SW480 (cell line): ENCODE data around the gene NPC2.
A peak's percentile ranks its signal among the peaks of the same experiment; 100 is the strongest.
"Not testable (repeated sequence)": the region's sequence is repeated elsewhere in the genome, so short reads cannot be mapped to it uniquely, and the experiment has no call there.

Experiments
- DNase-seq: peaks from one replicate; pipeline ENCODE4 v3.0.0-alpha.2; 2016; ENCODE audit warnings: low spot score

The NPC2 gene

DNA sequence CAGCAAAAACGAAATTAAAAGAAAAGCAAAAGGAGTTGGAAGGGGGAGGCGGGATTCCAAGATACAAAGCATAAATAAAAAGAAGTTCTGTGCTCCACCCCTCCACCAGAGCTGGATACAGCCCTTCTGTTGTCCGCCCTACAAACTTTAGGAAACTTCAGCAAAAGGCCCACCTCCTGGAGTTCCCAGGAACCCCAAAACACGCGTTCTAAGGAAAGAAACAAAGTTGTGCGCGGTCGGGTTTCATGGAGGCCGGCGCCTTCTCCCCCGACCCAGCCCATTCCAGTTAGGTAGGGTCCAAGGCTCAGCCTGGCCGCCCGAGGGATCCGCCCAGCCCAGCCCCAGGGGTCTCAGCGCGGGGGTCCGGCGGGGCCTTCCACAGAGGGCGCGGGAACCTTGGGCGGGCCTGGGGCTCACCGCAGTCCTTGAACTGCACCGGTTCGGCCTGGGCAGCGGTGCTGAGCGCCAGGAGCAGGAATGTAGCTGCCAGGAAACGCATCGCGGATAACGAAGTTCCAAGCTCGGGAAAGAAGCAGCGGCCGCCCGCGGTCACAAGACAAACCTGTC, at the start of gene NPC2:
Gene NPC2 (minus strand): TSS at position 530 of the 567 bp plus-strand sequence. CDS start 31 bp downstream, at position 499.
- no peak for DNase-seq

DNA sequence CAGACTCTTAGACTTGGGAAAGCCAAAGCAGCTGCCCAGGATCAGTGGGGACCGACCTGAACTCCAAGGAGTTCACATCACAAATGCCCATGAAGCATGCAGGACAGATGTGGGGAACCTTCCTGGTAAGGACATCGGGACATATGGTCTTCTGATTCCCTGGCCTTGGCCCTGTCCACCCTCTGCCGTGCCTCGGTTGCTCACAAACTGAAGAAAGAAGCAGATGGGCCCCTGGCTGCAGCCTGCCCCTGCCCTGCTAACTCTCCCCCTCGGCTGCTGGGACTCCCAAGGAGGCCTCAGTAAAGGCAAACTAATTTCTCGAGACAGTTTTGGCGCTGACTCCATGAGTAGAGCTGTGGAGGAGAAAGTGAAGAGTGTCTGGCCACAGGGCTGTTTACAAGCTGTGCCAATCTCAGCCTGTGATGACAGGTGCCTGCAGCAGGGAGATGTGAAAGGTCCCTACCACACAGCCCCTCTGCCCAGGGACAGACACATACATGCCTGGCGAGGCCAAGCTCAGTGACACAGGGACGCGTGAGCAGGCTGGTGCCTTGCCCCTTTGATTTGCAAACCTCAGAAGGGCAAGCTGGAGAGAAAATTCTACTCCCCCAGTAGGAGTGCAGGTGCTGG, 49.1 kb upstream of the NPC2 start:
- no peak for DNase-seq

DNA sequence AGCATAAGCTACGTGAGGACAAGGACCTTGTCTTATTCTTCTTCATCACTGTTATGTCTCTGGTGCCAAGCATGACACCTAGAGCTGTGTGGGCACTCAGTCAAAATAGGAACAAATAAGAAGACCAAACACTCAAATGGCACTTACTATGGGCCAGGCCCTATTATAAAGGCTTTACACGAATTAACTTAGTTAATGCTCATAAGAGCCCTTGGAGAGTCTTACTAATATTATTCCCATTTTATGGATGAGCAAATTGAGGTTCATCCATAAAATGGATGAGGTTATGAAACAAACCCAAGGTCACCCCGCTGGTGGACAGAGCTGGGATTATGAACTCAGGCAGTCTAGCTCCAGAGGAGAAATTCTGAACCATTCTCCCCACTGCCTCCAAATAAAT, 48.1 kb upstream of the NPC2 start:
- DNase-seq, result no peak

DNA sequence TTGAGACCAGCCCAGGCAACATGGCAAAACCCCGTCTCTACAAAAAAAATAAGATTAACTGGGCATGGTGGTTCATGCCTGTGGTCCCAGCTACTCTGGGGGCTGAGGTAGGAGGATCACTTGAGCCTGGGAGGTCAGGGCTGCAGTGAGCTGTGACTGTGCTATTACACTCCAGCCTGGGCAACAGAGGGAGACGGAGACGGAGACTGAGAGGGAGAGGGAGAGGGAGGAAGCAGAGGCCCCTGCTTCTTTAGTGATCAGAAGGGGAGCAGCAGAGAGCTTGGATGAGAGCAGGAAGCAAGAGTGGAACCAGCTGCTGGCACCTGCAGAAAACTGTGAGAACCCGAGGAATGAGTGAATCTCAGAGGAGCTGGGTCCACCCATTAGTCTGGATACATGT, 46.4 kb upstream of the NPC2 start:
- DNase-seq, result no peak

DNA sequence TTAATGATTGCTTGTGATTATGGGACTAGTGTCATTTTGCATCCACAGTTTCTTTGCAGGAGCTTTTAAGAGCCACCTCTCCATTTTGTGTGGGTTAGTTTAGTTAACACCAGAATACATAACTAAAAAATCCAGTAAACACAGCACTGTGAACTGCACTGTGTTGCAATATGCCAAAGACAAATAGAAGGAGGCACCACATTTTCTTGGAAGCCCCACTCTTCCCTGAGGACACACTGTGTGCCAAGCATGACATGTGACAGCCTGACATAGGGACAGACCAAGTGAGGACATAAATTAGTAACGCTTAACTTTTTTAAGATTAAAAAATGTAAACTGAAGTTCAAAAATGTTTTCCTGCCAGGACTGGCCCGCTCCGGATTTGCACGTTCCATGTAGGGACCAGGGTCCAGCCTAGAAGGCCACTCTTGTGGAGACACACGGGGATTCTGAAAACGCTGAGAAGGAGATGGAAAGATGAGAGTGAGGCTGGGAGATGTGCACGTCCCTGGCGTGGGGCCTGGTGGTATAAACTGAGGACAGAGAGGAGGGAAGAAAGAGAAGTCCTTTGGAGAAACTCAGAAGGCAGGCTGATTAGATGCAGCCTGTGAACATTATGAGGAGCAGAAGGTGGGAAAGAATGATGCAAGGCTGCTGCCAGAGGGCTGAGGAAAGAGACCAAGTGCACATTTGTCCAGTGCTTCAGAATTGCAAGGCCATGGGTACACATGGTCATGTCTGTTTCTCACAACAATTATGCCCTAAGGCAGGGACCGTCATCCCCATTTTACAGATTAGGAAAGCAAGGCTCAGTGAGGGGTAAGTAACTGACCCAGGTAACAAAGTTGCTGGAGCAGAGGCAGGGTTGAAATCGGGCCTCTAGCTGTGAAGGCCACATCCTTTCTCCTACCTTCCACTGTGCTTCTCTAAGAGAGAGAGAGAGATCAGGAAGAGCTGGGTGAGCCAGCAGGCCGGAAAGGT, 45.6 kb upstream of the NPC2 start:
- DNase-seq, result no peak

DNA sequence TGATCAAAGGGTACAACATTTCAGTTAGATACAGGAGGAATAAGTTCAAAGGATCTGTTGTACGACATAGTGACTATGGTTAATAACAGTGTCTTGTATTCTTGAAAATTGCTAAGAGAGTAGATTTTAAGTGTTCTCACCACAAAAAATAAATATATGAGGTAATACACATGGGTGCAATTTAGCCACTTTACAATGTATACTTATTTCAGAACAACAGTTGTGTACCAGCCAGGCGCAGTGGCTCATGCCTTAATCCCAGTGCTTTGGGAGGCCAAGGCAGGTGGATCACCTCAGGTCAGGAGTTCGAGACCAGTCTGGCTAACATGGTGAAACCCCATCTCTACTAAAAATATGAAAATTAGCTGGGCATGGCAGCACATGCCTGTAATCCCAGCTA, 43.2 kb upstream of the NPC2 start:
- not testable (repeated sequence) for DNase-seq

DNA sequence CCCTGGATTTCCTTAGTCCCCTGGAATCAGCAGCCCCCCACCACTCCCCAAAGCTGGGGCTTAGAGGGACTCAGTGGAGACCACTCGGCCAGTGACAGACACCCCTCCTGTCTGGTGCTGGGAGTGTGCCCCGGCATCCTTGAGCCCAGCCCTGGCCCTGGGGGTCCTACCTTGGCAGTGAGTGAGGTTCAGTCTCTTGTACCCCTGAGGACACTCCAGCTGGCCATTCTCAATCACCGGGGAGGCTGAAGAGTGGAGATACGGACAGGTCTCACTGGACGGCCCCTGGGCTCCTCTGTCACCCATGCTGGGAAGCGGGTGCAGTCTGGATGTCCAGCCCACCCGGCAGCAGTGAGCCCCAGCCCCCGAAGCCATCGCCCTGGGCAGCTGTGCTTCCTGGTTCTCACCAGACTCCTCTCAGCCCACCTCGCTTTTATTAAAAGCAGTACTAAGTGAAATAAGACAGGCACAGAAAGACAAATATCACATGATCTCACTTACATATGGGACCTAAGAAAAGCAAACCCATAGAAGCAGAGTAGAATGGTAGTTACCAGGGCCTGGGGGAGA, 42.7 kb upstream of the NPC2 start:
- DNase-seq, result no peak

DNA sequence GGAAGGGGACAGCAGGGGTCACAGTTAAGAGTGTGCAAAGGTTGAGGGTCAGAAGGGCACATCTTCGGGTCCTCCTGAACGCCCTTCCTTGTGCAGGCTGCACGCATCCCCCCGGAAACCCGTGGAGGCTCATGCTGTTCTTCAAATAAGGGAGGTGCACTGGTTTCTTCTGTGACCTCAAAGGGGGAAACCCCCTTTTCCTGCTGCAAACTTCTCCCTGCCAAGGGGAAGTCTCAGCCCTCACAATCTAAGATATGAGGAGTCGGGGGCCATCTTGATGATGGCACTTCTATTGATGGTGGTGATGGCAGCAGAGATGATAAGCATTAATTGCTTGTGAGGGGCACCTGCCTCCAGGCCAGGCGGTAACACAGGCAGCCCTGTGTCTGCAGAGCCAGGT, 40.5 kb upstream of the NPC2 start:
- no peak for DNase-seq

DNA sequence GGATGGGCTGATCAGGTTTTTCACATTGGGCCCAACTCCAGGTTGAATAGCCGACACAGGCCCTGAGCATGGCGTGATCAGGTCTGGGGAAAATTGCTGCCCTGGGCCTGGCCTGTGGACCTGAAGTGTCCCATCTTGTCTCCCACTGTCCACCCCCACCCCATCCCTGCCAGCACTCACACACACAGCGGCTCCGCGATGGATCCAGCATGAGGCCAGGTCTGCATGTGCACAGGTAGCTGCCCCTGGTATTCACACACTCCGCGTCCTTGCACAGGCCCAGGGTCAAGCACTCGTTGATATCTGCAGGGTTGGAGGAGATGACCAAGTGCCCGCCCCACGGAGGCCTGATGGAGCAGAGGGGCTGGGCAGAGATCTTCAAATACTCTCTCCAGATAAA, 39.1 kb upstream of the NPC2 start:
- no peak for DNase-seq

DNA sequence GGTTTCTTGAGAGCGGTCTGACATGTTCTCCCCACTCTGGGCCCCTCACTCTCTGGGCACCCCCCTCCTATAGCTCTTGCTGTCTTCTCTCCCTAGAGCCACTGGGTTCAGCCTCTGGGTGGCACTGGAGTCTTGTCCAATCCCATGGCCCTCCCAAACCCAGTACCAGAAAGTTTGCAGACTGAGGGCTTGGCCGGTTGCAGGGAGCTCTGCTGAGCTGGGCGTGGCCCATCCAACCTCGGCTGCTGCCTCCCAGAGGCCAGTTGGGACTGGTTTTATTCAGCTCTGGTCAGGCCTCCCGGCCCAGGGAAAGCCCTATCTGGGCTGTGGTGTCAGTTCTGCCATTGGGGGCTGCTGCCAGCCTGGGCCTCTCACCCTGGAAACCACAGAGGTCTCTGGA, 38.4 kb upstream of the NPC2 start:
- peak; percentile 54 for DNase-seq

DNA sequence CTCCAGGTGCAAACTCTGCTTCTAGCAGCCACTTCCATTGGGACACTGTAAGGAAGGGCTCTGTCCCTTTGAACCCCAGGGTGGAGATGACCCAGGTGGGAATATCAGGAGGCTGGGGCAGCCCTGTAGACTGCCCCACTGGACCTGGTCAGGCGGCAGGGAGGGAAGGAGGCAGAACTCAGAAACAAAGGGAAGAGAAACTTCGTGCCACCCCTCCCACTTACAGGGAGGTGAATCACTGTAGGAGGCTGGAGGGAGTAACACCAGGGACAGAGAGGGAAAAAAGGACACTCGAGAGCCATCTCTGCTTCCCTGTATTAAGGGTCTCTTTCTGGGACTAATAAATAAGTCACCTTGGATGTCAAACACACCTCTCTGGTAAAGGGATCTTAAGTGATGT, 37.9 kb upstream of the NPC2 start:
- DNase-seq, result no peak

DNA sequence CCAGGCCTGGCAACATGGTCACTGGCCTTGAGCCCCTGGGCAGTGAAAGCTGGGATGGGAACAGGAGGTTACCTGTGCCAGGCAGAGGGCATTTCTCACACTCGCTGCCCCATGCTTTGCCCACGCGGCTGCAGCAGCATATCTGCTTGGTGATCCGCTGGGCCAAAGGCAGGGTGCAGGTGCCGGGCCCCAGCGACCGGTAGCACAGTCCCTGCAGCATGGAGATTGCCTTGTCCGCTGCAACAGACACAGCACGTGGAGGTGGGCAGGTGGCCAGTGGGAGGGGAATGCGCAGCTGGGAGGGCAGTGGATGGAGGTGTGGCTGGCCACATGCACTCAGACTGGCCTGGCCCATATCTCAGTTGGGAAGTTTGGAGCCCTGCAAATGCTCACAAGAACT, 35.8 kb upstream of the NPC2 start:
- DNase-seq, result no peak

DNA sequence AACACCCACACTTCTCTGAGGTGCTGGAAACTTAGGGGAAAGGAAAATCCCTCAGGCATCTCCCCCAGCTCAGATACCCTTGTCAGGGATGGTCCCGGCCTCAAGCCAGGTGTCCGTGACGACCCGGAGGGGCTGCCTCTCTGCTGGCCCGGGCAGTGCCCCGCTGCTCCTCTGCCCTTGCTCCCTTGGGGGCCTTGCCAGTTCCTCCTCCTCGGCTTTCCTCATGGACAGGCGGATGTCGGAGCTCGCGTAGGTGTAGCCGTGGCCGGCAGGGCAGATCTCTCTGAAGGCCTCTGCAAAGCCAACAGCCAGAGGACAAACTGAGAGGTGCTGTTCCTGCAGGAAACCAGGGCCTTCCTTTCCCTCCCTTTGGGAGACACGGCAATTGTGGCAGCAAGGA, 35.3 kb upstream of the NPC2 start:
- no peak for DNase-seq

DNA sequence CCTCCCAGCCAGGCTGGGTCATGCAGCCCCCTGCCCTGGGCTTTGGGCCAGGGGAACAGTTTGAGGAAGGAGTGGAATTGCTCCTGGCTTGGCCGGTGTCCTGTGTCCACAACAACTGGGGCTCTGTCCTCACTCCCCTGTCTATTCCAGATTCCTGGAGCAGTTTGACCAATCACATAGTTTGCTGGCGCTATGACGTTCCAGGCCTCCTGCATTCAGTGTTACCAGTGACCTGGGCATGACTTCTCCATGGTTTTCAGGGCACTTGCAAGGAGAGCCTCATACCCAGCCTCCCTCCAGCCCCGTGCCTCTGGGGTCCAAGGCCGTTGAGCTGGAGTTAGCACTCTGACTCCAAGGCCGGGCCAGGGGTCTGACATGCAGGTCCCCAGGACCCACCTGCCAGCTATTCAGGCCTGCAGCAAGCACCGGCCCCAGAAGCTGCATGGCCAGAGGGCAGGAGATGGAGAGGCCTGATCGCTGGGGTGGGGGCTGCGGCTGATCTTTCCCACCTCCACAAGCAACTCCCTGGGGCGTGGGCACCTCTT, 34.7 kb upstream of the NPC2 start:
- DNase-seq, result no peak

DNA sequence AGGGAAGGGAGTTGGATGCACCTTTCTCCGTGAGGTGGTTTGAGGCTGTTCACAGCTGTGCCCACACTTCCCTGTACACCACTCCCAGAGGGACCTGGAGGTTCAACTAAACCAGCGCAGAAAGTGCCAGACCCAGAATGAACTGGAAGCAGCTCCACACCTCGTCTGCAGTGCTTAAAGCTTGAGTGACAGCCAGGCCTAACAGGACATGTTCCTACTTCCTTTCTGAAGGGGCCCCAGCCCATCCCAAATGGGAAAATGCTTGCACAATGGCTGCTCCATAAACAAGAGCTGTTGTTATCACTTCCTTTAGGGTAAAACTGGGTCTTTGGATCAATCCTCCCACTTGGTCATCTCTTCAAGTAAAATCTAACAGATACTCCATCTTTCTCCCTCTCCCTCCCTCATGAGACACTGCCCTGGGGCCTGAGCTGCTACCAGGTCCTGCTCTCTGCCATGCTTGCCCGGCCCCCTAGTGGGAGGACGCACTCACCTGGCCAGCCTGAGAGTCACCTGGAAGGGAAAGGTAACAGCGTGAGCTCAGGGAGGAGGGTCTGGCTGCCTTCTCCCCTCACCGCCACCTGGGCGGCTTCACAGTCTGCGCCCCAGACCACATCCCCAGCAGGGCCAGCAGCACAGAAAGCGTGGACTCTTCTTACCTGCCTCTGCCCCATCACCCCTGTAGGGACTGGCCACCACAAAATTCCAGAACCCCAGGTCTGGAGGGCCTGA, 33.9 kb upstream of the NPC2 start:
- DNase-seq, result no peak

DNA sequence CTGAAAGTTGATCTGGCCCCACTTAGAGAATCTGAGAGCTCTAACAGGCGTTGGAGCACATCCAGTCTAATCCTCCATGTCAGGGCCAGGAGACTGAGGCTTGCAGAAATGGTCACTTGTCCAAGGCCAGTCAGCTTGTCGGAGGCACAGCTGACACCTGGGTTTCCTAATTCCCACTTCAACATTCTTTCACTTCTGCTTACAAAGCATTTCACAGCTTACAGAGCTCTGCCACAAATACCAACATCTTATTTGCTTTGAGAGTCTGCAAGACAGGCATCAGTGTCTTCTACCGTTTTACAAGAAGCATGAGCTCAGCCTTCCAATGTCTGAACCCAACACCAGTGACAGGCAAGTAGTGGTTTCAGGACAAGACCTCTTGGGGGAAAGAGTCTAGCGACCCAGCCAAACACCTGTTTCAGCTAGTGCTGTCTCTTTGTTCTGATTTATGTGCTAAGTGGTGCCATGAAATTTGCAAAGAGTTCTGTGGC, 32.3 kb upstream of the NPC2 start:
- DNase-seq, result no peak

DNA sequence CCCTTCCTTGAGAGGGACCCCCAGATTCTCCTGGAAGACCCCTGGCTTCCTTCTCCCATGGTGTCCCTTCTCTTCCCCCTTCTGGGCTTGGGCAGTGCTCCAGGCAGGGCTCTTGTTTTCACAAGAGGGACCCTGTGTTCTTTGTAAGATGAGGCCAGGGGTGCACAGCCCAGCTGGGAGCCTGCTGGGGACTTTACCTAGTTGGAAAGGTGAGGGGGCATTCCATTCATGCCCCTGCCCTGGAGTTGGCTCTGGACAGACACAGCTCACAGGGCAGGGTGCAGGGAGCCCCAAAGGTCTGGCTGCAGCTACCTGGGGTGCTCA, 31.7 kb upstream of the NPC2 start:
- no peak for DNase-seq

DNA sequence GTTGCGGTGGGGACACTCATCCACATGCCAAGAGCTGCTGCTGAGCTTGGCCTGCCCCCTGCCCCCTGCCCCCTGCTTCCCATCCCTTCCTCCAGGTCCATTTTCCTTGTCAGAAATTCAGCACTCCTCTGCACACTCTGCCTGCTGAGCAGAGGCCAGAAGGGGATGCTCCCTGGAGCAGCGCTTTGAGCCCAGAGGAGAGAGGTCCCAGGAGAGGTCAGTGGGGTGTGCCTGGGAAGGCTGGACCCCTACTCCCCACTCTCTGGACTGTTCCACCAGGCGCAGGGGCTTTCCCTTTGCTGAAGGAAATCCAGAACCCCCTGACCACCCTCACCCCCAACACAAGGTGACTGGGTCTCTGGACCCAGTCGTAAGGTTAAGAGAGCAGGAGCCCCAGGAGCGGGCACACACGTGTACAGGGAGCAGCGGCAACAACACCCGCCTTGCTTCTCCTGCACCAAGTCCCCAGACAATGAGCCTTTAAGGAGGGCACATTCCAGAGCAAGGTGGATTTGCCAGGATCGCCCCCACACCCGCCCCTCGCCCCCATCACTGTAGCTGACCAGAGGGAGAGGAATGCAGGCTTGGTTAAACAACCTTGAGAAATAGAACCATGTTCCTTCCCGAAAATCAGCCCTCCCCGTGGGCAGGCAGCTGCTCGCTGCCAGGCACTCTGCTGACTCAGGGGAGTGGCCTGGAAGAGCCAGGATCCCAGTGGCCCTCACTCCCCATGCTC, 31.1 kb upstream of the NPC2 start:
- peak; percentile 19 for DNase-seq

DNA sequence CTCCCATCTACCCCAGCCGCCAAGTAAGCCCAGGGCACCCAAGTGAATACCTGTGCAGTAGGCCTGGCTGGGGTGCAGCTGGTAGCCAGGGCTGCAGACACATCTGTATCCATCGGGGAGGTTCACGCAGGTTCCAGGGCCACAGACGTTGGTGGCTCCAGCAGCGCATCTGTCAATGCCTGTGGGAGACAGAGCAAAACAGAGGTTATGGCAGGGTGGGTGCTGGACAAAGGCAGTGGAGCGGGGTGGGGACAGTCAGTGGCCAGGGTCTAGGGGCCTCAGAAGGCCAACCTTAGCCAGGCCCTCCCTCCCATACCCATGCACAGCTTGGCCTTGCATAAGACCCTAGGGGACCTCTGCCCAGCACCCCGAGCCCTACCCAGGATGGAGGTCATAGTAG, 29.6 kb upstream of the NPC2 start:
- DNase-seq, result no peak

DNA sequence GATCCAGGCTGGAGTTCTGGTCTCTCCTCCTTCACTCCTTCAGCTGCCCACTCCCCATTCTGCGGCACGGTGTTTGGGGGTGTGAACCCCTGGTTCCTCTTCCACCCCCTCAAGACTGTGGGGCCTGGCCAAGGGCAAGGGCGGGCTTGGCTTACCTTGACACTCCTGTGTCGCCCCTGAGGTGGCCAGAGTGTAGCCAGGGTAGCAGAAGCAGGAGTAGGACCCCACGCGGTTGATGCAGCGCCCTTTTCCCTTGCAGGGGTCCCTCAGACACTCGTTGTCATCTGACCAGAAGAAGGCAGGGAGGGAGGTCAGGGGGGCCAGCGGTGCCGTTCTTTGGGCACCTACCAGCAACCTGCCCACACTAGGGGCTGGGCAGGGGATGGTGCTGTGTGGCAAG, 28.7 kb upstream of the NPC2 start:
- DNase-seq, result no peak
